Liver (tissue), 9 donors: ENCODE measurements around the gene PNKP. TPM values are rescaled to one million over a fixed set of nuclear protein-coding genes. Genes with fewer than 3 reads are reported as not detected.

Source experiments
- DNase-seq: peaks from one replicate; pipeline ENCODE4 v3.0.0-alpha.2; 2017; ENCODE audit warnings: low spot score
- H3K27ac ChIP-seq, 2 donors: one replicate each; pipeline ENCODE4 v1.7.0; 2013; ENCODE audit warnings: inconsistent platforms in 2 of 2, low read length in 2 of 2, control low read depth in 1 of 2, low read depth in 1 of 2, mild to moderate bottlenecking in 1 of 2
- H3K27me3 ChIP-seq, 4 donors: one replicate each; pipeline versions ENCODE4 v1.6.1 to v1.7.0; 2013; ENCODE audit warnings: low read length in 3 of 4, inconsistent platforms in 1 of 4, mild to moderate bottlenecking in 1 of 4, moderate library complexity in 1 of 4; ENCODE audit not compliant: control insufficient read depth in 4 of 4, insufficient read depth in 4 of 4
- H3K36me3 ChIP-seq, 4 donors: one replicate each; pipeline versions ENCODE4 v1.6.1 to v1.7.0; 2013; ENCODE audit warnings: low read length in 3 of 4, mild to moderate bottlenecking in 3 of 4, low read depth in 1 of 4, moderate library complexity in 1 of 4; ENCODE audit not compliant: control insufficient read depth in 4 of 4, insufficient read depth in 3 of 4
- H3K4me1 ChIP-seq, 4 donors: one replicate each; pipeline versions ENCODE4 v1.6.1 to v1.7.0; 2013; ENCODE audit warnings: low read length in 3 of 4, mild to moderate bottlenecking in 3 of 4, moderate library complexity in 1 of 4; ENCODE audit not compliant: control insufficient read depth in 4 of 4, insufficient read depth in 4 of 4
- H3K4me3 ChIP-seq, 3 donors: one replicate each; pipeline versions ENCODE4 v1.6.1 to v1.7.0; 2013; ENCODE audit warnings: low read length in 3 of 3, control low read depth in 1 of 3, low read depth in 1 of 3, mild to moderate bottlenecking in 1 of 3
- H3K9ac ChIP-seq, 2 donors: one replicate each; pipeline ENCODE4 v1.7.0; 2013; ENCODE audit warnings: low read length in 2 of 2, mild to moderate bottlenecking in 2 of 2, moderate library complexity in 2 of 2, control low read depth in 1 of 2, low read depth in 1 of 2
- H3K9me3 ChIP-seq, 4 donors: one replicate each; pipeline versions ENCODE4 v1.6.1 to v1.7.0; 2013; ENCODE audit warnings: low read length in 3 of 4; ENCODE audit not compliant: control insufficient read depth in 4 of 4
- CTCF ChIP-seq: fragments of 150-350 bp; IDR thresholded peaks from 2 replicates; pipeline ENCODE4 v1.5.1; 2017; ENCODE audit warnings: improper control_type of control experiment, low read depth, low read length; ENCODE audit not compliant: missing input control
- EGR1 ChIP-seq, 2 donors: IDR thresholded peaks; 2 replicates each; pipeline ENCODE4 v1.6.1; 2016 to 2018; ENCODE audit warnings: antibody characterized with exemption in 2 of 2, low read depth in 2 of 2
- FOXA1 ChIP-seq: IDR thresholded peaks from 2 replicates; pipeline ENCODE4 v1.6.1; 2016; ENCODE audit warnings: antibody characterized with exemption
- FOXA2 ChIP-seq: IDR thresholded peaks from 2 replicates; pipeline ENCODE4 v1.6.1; 2016; ENCODE audit warnings: antibody characterized with exemption
- GABPA ChIP-seq, 2 donors: IDR thresholded peaks in 1 of 2; conservative IDR thresholded peaks in 1 of 2; 2 replicates each; pipeline ENCODE4 v1.6.1; 2016; ENCODE audit warnings: antibody characterized with exemption in 2 of 2, mild to moderate bottlenecking in 1 of 2, moderate library complexity in 1 of 2
- HNF4A ChIP-seq, 2 donors: conservative IDR thresholded peaks; 2 replicates each; pipeline ENCODE4 v1.6.1; 2016; ENCODE audit warnings: antibody characterized with exemption in 2 of 2, mild to moderate bottlenecking in 2 of 2
- HNF4G ChIP-seq: IDR thresholded peaks from 2 replicates; pipeline ENCODE4 v1.6.1; 2016; ENCODE audit warnings: antibody characterized with exemption
- JUND ChIP-seq, 2 donors: IDR thresholded peaks; 2 replicates each; pipeline ENCODE4 v1.6.1; 2016; ENCODE audit warnings: antibody characterized with exemption in 2 of 2
- MAX ChIP-seq: IDR thresholded peaks from 2 replicates; pipeline ENCODE4 v1.6.1; 2016; ENCODE audit warnings: antibody characterized with exemption
- NR2F2 ChIP-seq: IDR thresholded peaks from 2 replicates; pipeline ENCODE4 v1.6.1; 2016; ENCODE audit warnings: antibody characterized with exemption
- RAD21 ChIP-seq, 2 donors: IDR thresholded peaks; 2 replicates each; pipeline ENCODE4 v1.6.1; 2016; ENCODE audit warnings: antibody characterized with exemption in 2 of 2, mild to moderate bottlenecking in 2 of 2
- REST ChIP-seq: IDR thresholded peaks from 2 replicates; pipeline ENCODE4 v1.6.1; 2016; ENCODE audit warnings: antibody characterized with exemption, mild to moderate bottlenecking
- RXRA ChIP-seq, 2 donors: IDR thresholded peaks; 2 replicates each; pipeline ENCODE4 v1.6.1; 2017 to 2018; ENCODE audit warnings: antibody characterized with exemption in 2 of 2, mild to moderate bottlenecking in 1 of 2
- SP1 ChIP-seq: IDR thresholded peaks from 2 replicates; pipeline ENCODE4 v1.6.1; 2018; ENCODE audit warnings: antibody characterized with exemption, mild to moderate bottlenecking
- TAF1 ChIP-seq: conservative IDR thresholded peaks from 2 replicates; pipeline ENCODE4 v1.6.1; 2016; ENCODE audit warnings: antibody characterized with exemption, mild to moderate bottlenecking
- YY1 ChIP-seq: IDR thresholded peaks from 2 replicates; pipeline ENCODE4 v1.6.1; 2016; ENCODE audit warnings: antibody characterized with exemption, mild to moderate bottlenecking
- WGBS: extraction: QIAGEN DNeasy Blood & Tissue Kit; methylation state at CpG from one replicate; pipeline ENCODE4 v1.1.7; 2013; 5-methylcytosine and 5-hydroxymethylcytosine counted together
- polyA plus RNA-seq, 2 donors: library from polyadenylated mRNA; stranded (reverse) in 1 of 2; unstranded in 1 of 2; fragments of 200-250 nt in 1 of 2; fragments of >200 nt in 1 of 2; fragmentation: Nextera tagmentation in 1 of 2; extraction: Ambion mirVana in 1 of 2; gene quantifications; one replicate each; pipeline versions ENCODE4 v1.2.1 to v1.2.3, GENCODE V29; 2013 to 2015
- total RNA-seq, 2 donors: library from RNA; depleted of rRNA; stranded (reverse); fragments of >200 nt; gene quantifications; one replicate each; pipeline ENCODE4 v1.2.3, GENCODE V29; 2014
- TF ChIP-seq, protein P1 (sequence below): IDR thresholded peaks from 2 replicates; pipeline ENCODE4 v1.6.1; 2016; ENCODE audit warnings: antibody characterized with exemption
- donor health status: healthy.
- donor health status: healthy.
- donor health status: healthy.
- donor health status: healthy.
- donor health status: healthy.

Gene PNKP
- total and polyA plus RNA-seq, 4 donors = 17.3 to 30.9 (median 19.8) TPM

DNA sequence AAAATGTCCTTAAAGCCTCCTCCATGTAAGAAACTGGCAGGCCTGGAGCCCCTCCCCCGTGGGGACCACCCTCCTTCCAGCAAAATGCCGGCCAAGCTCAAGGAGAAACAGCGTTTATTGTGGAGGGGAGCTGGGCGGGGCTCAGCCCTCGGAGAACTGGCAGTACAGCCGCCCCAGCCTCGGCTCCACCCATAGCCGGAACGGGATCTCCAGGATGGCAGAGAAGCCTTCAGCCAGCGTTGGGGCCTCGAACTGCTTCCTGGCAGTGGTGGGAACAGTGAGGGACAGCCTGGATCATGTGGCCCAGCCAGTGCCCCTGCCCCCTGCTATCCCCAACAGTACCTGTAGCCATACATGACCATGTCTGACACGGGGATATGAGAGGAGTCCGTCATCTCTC, 6.3 kb downstream of the PNKP start:
- Histone ChIP-seq H3K27ac (no peak overlapping the region), H3K9me3 (no peaks in the 10 kb centered on the region), H3K9ac (no peak overlapping the region), H3K4me3 (no peak overlapping the region), H3K4me1 (peaks cover 8 to 15% (median 11%) of the 10 kb centered on the region in 4 donors), H3K27me3 (no peaks in the 10 kb centered on the region), H3K36me3 (peaks cover 4 to 61% (median 11%) of the 10 kb centered on the region in 4 donors)
- no peak for DNase-seq
- WGBS = 69% methylated on average over 13 of the region's 13 CpGs
- no peak for TF ChIP-seq EGR1 (IDR thresholded peaks at IDR 0.05; ENCODE audit: low read depth in 2 of 2)
- TF ChIP-seq GABPA (IDR thresholded peaks at IDR 0.05 in 1 of 2, conservative IDR thresholded peaks at IDR 0.05 in 1 of 2) = no peak
- TF ChIP-seq NR2F2 = no peak
- TF ChIP-seq REST = no peak
- no peak for TF ChIP-seq JUND (IDR thresholded peaks at IDR 0.05)
- no peak for TF ChIP-seq SP1
- TF ChIP-seq RXRA (IDR thresholded peaks at IDR 0.05) = no peak
- TF ChIP-seq MAX = no peak
- TF ChIP-seq YY1 = no peak
- TF ChIP-seq HNF4G = no peak
- TF ChIP-seq TAF1 = no peak
- TF ChIP-seq, protein P1, sequence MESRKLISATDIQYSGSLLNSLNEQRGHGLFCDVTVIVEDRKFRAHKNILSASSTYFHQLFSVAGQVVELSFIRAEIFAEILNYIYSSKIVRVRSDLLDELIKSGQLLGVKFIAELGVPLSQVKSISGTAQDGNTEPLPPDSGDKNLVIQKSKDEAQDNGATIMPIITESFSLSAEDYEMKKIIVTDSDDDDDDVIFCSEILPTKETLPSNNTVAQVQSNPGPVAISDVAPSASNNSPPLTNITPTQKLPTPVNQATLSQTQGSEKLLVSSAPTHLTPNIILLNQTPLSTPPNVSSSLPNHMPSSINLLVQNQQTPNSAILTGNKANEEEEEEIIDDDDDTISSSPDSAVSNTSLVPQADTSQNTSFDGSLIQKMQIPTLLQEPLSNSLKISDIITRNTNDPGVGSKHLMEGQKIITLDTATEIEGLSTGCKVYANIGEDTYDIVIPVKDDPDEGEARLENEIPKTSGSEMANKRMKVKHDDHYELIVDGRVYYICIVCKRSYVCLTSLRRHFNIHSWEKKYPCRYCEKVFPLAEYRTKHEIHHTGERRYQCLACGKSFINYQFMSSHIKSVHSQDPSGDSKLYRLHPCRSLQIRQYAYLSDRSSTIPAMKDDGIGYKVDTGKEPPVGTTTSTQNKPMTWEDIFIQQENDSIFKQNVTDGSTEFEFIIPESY = no peak
- no peak for TF ChIP-seq FOXA1
- no peak for TF ChIP-seq HNF4A (conservative IDR thresholded peaks at IDR 0.05)
- no peak for TF ChIP-seq RAD21 (IDR thresholded peaks at IDR 0.05)
- no peak for TF ChIP-seq CTCF
- no peak for TF ChIP-seq FOXA2
